H1 (cell line): ENCODE measurements around the gene TPD52L2.

Experiments
- PHF8 ChIP-seq: fragments of 200-600 bp; sonication (generic); conservative IDR thresholded peaks from 2 replicates; pipeline ENCODE4 v1.7.1; 2012; ENCODE audit warnings: low read depth, mild to moderate bottlenecking, inconsistent platforms, low read length, moderate library complexity
- RAD21 ChIP-seq, 2 experiments: IDR thresholded peaks in 1 of 2; conservative IDR thresholded peaks in 1 of 2; 2 replicates each; pipeline ENCODE4 v1.6.1; 2011; ENCODE audit warnings: low read depth in 2 of 2, low read length in 2 of 2, improper control_type of control experiment in 1 of 2, inconsistent platforms in 1 of 2, mild to moderate bottlenecking in 1 of 2, moderate library complexity in 1 of 2

- TF ChIP-seq PHF8 (no peak), RAD21 (IDR thresholded peaks at IDR 0.05 in 1 of 2, conservative IDR thresholded peaks at IDR 0.05 in 1 of 2; ENCODE audit: low read depth in 2 of 2, low read length in 2 of 2) (no peak)
Measured at GRCh38 chr20:63868264-63868663, 3.2 kb downstream of the TPD52L2 start.
